HG03103 (cell line): ENCODE data around the gene PDE6A.
A peak's percentile ranks its signal among the peaks of the same experiment; 100 is the strongest.

ENCODE experiments used
- ATAC-seq: cut with Tn5 transposase; IDR thresholded peaks from one replicate; pipeline ENCODE4 v1.9.1; 2021; ENCODE audit warnings: low read depth; ENCODE audit not compliant: unreplicated experiment

PDE6A gene

GRCh38 chr5:149944666-149945065 lies at the start of gene PDE6A:
Gene PDE6A (minus strand): TSS chr5:149944793. CDS start chr5:149944673, 120 bp downstream.
- no peak for ATAC-seq

GRCh38 chr5:149993471-149993870 lies 48.9 kb upstream of the PDE6A start:
- ATAC-seq: no peak

- ATAC-seq: peak; percentile 71
These were observed 46.2 kb upstream of the PDE6A start for GRCh38 chr5:149990518-149991376.

GRCh38 chr5:149988126-149988525 lies 43.5 kb upstream of the PDE6A start:
- no peak for ATAC-seq

GRCh38 chr5:149982505-149982904 lies 37.9 kb upstream of the PDE6A start:
- no peak for ATAC-seq

- ATAC-seq: no peak
These were observed 36.6 kb upstream of the PDE6A start for GRCh38 chr5:149981206-149981605.

GRCh38 chr5:149979896-149980295 lies 35.3 kb upstream of the PDE6A start:
- ATAC-seq: no peak

- no peak for ATAC-seq
These were observed 30.8 kb upstream of the PDE6A start for GRCh38 chr5:149975409-149975808.

GRCh38 chr5:149969181-149969930 lies 24.8 kb upstream of the PDE6A start:
- no peak for ATAC-seq

- no peak for ATAC-seq
These were observed 22.4 kb upstream of the PDE6A start for GRCh38 chr5:149966946-149967345.

GRCh38 chr5:149963729-149964128 lies 19.1 kb upstream of the PDE6A start:
- no peak for ATAC-seq

GRCh38 chr5:149962601-149963300 lies 18.2 kb upstream of the PDE6A start:
- no peak for ATAC-seq

GRCh38 chr5:149961957-149962409 lies 17.4 kb upstream of the PDE6A start:
- ATAC-seq: no peak

- peak; percentile 2 for ATAC-seq
These were observed 16.6 kb upstream of the PDE6A start for GRCh38 chr5:149961186-149961685.

- peak; percentile 96 for ATAC-seq
These were observed 15.9 kb upstream of the PDE6A start, which contains the start of gene SLC26A2 for GRCh38 chr5:149960272-149961185. Gene SLC26A2 (plus strand): TSS chr5:149960758. CDS start chr5:149977653, 16,895 bp downstream.

GRCh38 chr5:149959406-149960236 lies 15.0 kb upstream of the PDE6A start:
- no peak for ATAC-seq

GRCh38 chr5:149957855-149958254 lies 13.3 kb upstream of the PDE6A start:
- ATAC-seq: no peak

GRCh38 chr5:149956685-149957084 lies 12.1 kb upstream of the PDE6A start:
- ATAC-seq: no peak

- ATAC-seq: no peak
These were observed 10.2 kb upstream of the PDE6A start for GRCh38 chr5:149954798-149955197.
